ENCODE results near the gene DIP2C.
"Not testable (repeated sequence)": the region's sequence is repeated elsewhere in the genome, so short reads cannot be mapped to it uniquely, and the experiment has no call there.

DIP2C gene

DNA sequence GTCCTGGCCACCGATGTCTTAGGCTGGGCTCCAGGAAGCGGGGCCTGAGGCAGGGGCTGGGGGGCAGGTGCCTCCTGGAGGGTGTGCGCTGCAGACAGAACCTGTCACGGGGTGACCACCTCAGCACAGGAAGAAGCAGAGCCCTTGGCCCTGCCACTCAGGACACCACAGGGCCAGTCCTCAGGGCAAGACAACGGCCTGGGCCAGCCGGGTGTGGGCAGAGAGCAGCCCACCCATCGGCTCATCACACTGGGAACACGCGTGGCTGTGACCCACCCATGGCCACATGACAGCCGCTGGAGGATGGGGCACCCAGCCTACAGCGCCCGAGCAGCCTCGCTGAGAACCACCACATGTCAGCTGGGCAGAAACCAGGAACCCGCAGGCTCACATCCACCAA lies 5.9 kb upstream of the DIP2C start:
- DNase-seq (ENCODE audit: low read depth in 3 of 3): no peak

DNA sequence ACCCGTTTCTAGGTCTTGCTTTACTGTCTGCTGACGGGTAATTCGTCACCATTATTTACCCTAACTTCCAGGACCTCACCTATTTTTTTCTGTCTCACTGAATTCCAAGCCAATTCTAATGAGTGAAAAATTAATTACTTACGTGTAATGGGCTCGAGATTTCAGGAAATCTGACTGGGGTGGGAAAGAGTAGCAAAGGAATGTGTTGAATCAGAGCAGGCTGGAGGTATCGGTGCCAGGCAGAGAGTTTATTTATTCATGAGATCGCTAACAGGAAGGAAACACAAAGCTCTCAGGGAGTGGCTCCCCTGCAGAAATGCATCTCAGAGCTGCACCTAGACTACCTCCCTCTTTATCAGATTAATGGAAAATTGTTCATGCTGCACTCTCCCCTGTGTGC lies 4.0 kb upstream of the DIP2C start:
- no peak for DNase-seq (ENCODE audit: low read depth in 3 of 3)

DNA sequence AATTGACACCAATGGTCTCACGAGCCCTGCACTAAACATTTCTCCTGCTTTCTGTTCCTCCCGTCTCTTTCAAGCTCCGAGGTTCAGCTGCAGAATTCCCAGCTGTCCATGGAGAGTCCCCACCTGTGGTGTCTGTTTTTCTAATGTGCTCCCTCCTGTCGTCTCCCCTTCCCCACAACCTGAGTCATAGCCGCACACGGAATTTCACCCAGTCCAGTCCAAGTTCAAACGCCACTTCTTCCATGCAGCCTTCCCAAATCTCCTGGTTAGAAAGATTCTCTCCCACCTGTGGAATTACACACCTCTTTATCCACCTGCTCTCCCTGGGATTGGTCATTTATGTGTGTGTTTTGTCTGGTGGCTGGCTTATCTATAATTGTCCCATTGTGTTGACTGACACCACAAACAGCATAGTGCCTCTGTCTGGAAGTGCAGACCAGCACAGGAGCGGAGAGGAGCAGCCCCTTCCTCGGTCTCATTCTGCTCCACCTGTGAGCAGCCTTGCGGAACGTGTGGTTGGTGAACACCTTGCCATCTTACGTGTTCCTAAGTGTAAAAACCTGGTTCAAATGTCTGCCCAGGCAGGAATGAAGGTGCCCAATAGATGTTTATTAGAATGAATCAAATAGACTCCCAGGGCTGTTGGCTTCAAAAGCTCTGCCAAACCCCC lies 3.3 kb upstream of the DIP2C start:
- DNase-seq (ENCODE audit: low read depth in 3 of 3): no peak

DNA sequence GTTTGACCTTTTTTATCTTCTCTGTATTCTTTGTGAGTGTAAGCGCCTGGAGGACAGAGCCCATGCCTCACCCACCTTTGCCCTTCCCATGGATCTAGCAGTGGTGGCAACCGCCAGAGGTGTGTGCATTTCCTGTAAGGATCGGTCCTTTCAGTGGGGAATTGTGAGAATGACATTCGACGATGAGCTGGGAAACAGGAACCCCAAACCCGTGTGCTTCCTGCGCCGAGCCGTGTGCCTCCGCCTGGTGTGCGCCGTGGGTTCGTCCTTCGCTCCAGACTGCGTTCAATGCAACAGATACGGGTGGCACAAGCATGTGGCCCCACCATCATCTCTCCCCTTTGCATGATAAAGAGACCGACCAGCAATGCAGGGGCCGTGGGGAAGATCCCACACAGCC lies 1.7 kb upstream of the DIP2C start:
- no peak for DNase-seq (ENCODE audit: low read depth in 3 of 3)

DNA sequence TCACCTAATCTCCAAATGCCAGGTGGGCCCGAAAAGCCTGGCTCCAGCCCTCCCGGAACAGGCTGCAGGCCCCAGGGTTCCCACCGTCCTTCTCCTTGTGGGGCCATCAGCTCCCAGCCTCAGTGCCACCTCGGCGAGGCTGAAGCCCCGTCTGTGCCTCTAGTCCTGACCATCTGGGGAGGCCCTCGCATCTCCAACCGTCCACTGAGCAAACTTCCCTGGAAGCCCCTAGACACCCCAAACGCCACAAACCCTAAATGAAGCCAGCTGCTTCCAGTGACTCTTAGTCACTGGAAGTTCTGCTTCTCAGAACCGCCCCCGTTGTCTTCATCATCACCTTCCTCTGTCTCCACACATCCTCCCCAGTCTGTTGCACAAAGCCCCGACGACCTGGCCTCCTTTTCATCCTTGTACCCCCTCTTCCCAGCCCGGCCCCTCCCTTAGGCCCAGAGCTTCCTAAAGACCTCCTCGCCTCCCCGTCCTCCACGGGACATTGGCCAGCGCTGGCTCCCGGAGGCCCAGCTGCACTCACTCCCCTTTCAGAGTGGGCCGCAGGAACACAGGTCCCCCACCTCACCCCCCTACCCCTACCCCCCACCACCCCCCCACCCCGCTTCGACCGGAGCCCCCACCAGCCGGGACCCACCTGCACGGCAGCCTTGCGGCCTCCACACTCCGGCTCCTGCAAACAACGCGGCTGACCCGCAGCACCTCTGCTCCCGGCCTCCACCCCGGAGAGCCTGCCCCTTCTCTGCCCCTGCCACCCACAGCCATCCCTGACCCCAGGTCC lies 1.1 kb upstream of the DIP2C start:
- DNase-seq (ENCODE audit: low read depth in 3 of 3): no peak

DNA sequence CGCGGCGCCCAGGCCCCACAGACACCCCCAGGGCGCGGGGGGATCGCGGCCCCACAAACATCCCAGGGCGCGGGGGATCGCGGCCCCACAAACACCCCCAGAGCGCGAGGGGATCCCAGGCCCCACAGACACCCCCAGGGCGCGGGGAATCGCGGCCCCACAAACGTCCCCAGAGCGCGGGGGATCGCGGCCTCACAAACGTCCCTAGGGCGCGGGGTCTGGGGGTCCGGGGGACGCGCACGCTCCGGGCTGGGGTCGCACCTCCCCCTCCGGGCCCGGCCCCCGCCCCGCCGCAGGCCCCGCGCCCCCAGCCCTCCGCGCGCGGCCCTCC lies 382 bp downstream of the DIP2C start:
- DNase-seq (ENCODE audit: low read depth in 3 of 3): no peak

DNA sequence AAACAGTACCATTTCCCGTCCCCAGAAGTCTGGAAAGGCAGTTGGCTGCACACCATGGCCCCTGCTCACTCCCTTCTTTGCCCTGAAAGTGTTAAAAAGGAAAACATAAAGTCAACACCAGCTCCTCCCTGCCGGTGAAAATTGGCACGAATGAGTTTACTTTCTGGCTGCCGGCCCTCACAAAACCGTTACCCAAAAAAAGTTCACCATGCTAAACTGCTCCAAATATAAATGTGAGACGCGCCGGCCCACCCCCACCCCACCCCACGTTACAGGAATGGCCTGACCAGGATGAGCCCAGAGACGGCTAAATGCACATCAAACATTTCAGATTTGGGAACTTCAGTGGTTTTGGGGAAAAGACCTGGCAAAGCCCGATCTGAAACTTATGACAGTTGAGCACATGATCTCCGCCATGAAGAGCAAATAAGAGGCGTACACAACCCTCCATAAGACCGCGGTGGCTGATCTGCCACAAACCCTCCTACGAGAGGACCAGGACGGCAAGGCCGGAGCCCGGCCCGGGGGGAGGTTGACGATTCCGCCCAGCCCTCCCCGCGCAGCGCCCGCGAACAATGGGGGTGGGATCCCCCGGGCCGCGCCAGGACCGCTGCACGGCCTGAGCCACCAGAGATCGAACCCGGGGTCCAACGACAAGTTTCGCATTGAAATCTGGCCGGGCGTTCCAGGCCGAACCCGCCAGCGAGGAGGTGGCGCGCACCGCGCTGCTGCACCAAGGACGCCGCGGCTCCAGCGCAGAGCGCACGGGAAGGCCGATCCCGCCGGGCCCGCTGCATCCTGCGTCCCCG lies 952 bp downstream of the DIP2C start:
- no peak for DNase-seq (ENCODE audit: low read depth in 3 of 3)

DNA sequence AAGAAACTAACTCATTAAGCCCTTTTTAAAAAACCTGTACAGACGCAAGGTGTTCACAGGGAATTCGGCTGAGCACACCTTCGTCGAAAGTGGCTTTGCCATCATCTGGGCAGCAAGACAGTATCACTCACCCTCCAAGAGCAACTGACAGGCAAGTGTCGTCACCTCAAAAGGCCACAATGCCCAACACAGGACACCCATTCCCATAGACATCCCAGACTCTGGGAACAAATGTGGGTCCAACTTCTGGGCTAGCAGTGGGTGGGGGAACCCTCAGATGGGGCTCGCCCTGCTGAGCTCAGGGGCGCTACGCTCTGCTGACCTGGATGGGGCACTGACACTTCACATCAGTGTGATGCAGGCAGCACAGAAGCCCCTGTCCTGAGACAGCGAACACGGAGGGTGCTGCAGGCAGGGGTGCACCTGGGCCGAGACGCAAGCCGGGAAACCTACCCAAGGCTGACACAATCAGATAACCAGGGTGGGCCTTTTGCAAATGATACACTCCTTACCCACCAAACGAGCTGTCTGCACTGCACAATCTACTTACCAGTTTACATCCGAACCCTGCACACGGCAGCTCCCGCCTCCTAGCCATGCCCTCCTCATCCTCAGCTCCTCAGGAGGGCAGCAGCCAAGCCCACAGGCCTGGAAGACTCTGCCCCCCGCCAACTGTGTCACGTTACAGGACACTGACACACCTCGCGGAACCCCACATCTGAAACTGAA lies 1.7 kb downstream of the DIP2C start:
- no peak for DNase-seq (ENCODE audit: low read depth in 3 of 3)

DNA sequence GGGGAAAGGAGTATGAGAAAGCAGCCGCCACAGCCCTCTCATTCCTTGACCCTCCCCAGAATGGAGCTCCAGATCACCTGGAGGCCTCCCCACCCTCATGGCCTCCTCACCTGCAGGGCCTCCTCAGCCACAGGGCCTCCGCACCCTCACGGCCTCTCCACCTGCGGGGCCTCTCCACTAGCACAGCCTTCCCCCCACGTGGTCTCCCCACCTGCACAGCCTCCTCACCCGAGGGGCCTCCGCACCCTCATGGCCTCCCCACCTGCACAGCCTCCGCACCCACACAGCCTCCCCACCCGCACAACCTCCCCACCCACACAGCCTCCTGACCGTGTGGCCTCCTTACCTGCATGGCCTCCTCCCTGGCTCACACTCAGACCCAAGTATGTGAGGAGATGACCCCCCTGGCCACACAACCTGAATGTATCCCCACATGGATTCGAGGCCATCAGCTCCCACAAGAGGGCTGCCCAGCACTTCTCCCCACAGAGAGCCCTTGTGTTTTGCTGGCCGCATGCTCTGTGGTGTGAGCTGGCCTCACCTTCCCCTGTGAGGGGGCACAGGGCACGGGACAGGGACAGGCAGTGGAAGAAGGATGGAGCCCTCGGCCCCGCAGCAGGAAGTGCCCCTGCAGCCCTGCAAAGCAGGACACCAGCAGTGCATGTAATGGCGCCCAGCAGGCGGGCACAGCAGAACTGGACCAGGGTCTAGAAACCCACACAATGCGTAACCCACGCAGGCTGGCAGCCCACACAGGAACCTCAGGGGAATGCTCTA lies 3.1 kb downstream of the DIP2C start:
- no peak for DNase-seq (ENCODE audit: low read depth in 3 of 3)

DNA sequence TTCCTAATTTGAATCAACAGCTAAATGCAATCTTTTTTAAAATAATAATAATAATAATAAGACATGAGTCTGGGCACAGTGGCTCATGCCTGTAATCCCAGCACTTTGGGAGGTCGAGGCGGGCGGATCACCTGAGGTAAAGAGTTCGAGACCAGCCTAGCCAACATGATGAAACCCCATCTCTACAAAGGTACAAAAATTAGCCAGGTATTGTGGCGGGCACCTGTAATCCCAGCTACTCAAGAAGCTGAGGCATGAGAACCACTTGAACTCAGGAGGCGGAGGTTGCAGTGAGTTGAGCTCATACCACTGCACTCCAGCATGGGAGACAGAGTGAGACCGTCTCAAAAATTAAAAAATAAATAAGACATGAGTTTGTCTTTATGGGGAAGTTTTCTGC lies 3.9 kb downstream of the DIP2C start:
- DNase-seq (ENCODE audit: low read depth in 3 of 3): no peak

DNA sequence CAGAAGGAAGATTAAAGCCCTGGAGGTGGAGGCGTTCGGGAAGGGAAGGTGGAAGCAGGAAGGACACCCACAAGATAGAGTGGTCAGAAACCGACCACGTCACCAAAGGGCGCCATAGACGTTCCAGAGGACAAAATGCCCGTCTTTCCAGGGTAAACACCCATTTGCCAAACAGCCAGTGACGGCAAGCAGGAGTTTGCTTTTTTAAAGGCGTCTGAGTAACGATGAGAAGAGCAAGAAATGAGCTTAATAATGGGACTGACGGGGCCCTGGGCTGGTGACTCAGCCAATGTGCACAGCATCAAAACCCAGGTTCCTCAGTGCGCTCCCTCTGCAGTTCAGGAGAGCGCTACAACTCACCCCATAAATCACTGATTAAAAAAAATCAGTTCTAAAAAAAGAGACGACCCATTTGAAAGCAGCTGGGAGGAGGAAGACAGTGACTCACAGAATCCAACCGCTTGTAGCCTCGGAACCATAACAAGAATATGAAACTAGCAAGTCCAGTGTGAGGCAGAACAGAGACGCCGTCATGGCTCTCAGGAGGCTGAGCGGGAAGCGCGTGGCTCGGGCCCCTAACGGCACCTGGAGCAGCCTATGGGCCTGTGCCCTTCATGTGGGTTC lies 5.9 kb downstream of the DIP2C start:
- no peak for DNase-seq (ENCODE audit: low read depth in 3 of 3)

DNA sequence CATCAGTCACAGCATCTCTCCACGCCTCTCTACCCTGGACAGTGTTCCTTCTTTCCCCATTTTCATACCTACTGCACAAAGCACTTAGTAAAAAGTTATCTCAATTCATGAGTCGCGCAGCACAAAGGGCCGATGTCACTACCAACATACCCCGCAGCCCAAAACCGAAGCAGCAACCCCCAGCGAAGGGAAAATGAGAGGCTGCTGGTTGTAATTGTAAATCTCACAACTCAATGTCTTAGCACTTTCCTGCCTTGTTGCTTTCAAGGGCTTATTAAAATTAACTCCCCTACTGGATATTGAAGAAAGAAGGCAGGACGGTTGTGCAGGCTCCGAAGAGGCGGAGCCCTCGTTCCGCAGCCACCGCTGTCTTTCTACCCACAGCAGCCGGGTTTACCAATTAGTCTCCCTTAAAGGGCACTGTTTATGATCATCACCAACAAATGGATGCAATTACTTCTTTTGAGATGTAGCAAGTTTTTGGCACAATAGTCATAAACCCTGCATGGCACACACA lies 6.5 kb downstream of the DIP2C start:
- DNase-seq (ENCODE audit: low read depth in 3 of 3): no peak

DNA sequence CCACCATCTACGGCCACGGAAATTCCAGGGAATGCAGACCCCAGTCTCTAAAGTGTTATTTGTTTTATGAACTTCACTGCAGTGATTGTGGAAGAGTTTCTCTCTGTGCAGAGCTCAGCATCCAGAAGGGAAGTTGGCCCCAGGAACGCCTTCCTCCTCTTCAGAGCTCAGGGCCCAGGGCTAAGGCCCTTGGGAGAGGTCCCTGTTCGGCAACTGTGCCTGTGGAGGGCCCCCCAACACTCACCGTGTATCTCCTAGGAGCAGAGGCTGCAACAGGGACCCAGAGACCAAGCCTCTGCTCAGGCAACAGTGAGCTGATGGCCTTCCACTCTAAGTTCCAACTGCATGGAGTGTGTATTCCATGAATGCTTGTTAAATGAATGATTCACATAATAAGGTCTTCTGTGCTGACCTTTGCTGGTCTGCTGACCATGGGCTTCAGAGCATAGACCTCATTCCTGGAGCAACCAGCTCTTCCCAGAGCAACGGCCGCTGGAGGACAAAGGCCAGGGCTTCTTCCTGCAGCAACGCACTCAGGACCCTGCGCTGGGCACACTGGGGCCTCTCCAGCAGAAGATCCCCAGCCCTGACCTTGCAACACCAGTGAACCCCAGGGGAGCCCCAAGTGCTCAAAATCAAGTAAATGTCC lies 7.7 kb downstream of the DIP2C start:
- no peak for DNase-seq (ENCODE audit: low read depth in 3 of 3)

DNA sequence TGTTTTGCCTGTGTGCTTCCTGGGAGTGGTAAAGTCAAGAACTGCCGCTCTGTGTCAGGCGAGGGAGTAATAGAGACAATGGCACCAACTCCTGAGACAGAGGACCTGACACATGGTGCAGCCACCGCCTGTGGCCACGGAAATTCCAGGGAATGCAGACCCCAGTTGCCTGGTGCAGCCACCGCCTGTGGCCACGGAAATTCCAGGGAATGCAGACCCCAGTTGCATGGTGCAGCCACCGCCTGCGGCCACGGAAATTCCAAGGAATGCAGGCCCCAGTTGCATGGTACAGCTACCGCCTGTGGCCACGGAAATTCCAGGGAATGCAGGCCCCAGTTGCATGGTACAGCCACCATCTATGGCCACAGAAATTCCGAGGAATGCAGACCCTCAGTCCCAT lies 8.7 kb downstream of the DIP2C start:
- DNase-seq (ENCODE audit: low read depth in 3 of 3): no peak

DNA sequence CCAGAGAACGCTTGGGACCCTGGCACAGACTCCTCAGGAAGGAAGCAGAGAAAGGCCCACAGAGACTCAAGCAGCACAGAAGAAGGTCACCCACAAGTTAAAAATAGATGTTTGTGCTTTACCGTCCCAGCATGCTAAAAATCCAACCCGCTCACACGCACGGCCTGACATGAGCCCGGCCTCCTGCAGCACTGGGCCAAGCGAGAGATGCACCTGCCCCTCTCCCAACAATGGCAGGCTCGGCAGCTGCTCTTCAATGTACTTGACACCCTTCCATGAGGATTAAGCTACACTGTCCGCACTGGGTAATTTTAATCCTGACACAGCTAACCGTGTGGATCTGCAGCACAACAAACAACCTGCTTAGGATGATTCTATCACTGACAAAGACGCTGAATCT lies 9.3 kb downstream of the DIP2C start:
- DNase-seq (ENCODE audit: low read depth in 3 of 3): no peak

DNA sequence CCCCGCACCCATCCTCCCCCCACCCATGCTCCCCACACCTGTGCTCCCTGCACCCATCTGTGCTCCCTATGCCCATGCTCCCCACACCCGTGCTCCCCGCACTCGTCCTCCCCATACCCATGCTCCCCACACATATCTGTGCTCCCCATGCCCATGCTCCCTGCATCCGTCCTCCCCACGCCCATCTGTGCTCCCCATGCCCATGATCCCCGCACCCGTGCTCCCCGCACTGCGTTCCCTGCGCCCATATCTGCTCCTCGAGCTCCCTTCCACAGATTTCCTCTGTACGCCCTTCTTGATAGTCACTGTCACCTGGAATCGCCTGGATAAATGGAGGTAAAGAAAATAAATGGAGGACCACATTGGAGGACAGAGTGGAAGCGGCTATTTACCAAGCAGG lies 9.9 kb downstream of the DIP2C start:
- DNase-seq (ENCODE audit: low read depth in 3 of 3): no peak

DNA sequence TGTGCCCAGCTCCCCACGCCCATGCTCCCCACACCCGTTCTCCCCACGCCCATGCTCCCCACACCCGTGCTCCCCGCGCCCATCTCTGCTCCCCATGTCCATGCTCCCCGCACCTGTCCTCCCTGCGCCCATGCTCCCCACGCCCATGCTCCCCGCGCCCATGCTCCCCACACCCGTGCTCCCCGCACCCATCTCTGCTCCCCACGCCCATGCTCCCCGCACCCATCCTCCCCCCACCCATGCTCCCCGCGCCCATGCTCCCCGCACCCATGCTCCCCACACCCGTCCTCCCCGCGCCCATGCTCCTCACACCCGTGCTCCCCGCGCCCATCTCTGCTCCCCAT lies 10.8 kb downstream of the DIP2C start:
- not testable (repeated sequence) for DNase-seq (ENCODE audit: low read depth in 3 of 3)

DNA sequence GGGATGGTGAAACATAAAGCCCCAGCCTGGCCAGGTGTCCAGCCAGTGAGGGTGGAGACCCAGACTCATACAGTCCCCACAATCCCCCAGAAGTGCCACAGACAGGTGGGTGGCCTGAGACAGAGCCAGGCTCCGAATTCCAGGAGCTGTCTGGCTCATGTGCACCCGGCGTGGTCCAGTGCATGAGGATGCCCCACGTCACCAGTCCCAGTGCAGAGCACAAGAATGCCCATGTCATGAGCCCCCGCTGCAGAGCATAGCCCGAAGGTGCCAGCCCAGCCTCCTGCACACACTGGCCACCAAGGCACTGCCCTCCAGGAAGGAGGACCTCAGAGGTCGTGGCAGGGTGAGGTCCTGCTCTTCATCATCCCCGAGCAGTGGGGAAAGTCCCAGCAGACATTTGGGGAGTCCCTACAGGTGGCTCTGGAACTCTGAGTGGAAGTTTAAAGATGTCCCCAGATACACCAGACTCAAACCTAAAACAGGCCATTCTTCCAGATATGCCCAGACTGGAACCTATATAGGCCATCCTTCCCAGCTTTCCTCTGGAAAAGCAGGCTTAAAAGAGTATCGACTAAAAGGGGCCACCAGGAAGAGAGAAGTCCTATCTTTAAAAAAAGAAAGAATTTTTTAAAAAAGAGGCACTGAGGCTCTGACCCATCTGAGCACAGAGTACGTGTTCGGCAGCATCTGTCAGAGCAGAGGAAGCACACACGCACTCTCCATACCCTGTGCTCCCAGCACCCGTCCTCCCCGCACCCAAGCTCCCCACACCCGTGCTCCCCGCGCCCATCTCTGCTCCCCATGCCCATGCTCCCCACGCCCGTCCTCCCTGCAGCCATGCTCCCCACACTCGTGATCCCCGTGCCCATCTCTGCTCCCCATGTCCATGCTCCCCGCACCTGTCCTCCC lies 11.5 kb downstream of the DIP2C start:
- DNase-seq (ENCODE audit: low read depth in 3 of 3): no peak

DNA sequence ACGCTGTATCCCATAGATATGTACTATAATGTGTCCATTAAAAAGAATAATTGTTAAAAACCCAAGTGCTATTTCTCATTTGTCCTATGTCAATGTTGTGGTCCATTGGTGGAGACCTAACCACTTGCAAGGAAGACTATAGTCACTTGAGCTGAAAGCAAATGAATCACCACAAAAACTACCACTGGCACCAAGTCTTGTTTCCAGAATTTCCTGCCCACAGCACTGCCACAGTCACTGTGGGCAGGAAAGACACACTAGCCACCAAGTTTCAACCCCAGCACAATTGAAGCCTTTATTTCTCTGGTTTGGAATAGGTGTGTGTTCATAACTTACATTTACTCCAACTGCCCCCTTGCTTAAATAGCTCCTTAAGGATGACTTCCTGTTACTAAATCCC lies 12.4 kb downstream of the DIP2C start:
- DNase-seq (ENCODE audit: low read depth in 3 of 3): no peak

Data from stimulated activated CD4-positive, alpha-beta T cell treated with anti-CD3 and anti-CD28 coated beads, TNF-alpha, amount 100 ng/mL, for 24 hours (primary cell).